Measurements from ENCODE around the gene KCNE2. TPM values are rescaled to one million over a fixed set of nuclear protein-coding genes. Genes with fewer than 3 reads are reported as not detected.

KCNE2 gene, protein sequence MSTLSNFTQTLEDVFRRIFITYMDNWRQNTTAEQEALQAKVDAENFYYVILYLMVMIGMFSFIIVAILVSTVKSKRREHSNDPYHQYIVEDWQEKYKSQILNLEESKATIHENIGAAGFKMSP
- total RNA-seq = not detected in 2 replicates

DNA sequence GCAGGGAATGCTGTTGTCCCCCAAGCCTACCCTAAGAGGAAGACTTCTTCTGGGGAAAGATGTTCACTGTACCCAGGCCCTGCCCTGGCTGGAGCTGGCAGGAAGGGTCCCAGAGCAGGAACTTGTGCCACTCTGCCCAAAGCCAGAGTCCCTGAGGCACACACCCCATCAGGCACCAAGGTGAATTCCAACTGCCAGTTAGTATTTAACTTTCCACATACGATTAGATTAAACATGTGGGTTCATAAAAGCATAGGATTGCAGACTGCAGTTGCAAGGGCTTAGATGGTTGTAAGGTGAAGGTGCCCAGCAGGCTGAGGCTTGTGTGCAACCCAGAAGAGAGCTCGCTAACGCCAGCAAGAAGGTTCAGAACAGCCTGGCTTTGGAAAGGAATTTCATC, at the start of gene KCNE2:
Gene KCNE2, plus strand, starts transcription at position 274 of the 400 bp plus-strand sequence. CDS start 6,473 bp downstream, outside the sequence.
- TF ChIP-seq, protein P1, sequence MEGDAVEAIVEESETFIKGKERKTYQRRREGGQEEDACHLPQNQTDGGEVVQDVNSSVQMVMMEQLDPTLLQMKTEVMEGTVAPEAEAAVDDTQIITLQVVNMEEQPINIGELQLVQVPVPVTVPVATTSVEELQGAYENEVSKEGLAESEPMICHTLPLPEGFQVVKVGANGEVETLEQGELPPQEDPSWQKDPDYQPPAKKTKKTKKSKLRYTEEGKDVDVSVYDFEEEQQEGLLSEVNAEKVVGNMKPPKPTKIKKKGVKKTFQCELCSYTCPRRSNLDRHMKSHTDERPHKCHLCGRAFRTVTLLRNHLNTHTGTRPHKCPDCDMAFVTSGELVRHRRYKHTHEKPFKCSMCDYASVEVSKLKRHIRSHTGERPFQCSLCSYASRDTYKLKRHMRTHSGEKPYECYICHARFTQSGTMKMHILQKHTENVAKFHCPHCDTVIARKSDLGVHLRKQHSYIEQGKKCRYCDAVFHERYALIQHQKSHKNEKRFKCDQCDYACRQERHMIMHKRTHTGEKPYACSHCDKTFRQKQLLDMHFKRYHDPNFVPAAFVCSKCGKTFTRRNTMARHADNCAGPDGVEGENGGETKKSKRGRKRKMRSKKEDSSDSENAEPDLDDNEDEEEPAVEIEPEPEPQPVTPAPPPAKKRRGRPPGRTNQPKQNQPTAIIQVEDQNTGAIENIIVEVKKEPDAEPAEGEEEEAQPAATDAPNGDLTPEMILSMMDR (IDR thresholded peaks at IDR 0.05; ENCODE audit: extremely low read depth, low read depth, low read length) = no peak
- H3K36me3 ChIP-seq (ENCODE audit: insufficient read depth, low read length) = no peaks in the 10 kb centered on the region
- H3K27ac ChIP-seq (ENCODE audit: low read depth, low read length) = no peak within 1 kb of the TSS
- H3K79me2 ChIP-seq (ENCODE audit: insufficient read depth, low read length) = no peaks in the 10 kb centered on the region
- DNase-seq (ENCODE audit: insufficient read length, low spot score, missing footprints) = no peak
- no peak within 1 kb of the TSS for H2AFZ ChIP-seq (ENCODE audit: low read length)
- H3K4me3 ChIP-seq (ENCODE audit: insufficient read depth, low read length) = no peak within 1 kb of the TSS
- H3K4me2 ChIP-seq (ENCODE audit: insufficient read depth, low read length) = no peak within 1 kb of the TSS
- H4K20me1 ChIP-seq (ENCODE audit: insufficient read depth, low read length) = no peaks in the 10 kb centered on the region
- H3K27me3 ChIP-seq (ENCODE audit: insufficient read depth, low read length) = peaks cover 21% of the 10 kb centered on the region
- no peaks in the 10 kb centered on the region for H3K9me3 ChIP-seq (ENCODE audit: low read depth, low read length)
- no peaks in the 10 kb centered on the region for H3K4me1 ChIP-seq (ENCODE audit: insufficient read depth, low read length)

DNA sequence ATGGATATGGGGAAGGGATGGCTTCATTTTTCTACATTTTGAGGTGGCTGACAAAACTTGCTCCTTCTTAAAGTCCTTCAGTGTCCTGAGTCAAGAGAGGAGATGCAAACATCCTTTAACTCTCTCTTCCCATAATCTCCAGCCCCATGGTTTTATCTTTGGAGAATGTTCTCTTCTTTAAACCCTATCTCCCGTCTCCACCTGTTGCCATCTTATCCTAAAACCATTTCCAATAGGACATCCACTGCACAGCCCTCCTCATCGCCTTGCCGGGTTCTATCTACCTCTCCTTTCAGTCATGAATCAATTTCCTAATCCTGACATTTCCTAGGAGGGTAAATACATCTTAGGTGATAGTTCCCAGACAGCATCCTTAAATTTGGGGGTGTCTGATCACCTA, 44.2 kb upstream of the KCNE2 start:
- Histone ChIP-seq H3K27ac (ENCODE audit: low read depth, low read length) (no peak overlapping the region), H3K79me2 (ENCODE audit: insufficient read depth, low read length) (no peaks in the 10 kb centered on the region), H3K9me3 (ENCODE audit: low read depth, low read length) (no peaks in the 10 kb centered on the region), H4K20me1 (ENCODE audit: insufficient read depth, low read length) (no peaks in the 10 kb centered on the region), H3K27me3 (ENCODE audit: insufficient read depth, low read length) (peaks cover 30% of the 10 kb centered on the region), H3K4me3 (ENCODE audit: insufficient read depth, low read length) (no peak overlapping the region), H3K4me2 (ENCODE audit: insufficient read depth, low read length) (no peak overlapping the region), H3K36me3 (ENCODE audit: insufficient read depth, low read length) (no peaks in the 10 kb centered on the region), H2AFZ (ENCODE audit: low read length) (no peak overlapping the region), H3K4me1 (ENCODE audit: insufficient read depth, low read length) (no peaks in the 10 kb centered on the region)
- DNase-seq (ENCODE audit: insufficient read length, low spot score, missing footprints) = no peak
- TF ChIP-seq, protein P1 (IDR thresholded peaks at IDR 0.05; ENCODE audit: extremely low read depth, low read depth, low read length) = no peak

DNA sequence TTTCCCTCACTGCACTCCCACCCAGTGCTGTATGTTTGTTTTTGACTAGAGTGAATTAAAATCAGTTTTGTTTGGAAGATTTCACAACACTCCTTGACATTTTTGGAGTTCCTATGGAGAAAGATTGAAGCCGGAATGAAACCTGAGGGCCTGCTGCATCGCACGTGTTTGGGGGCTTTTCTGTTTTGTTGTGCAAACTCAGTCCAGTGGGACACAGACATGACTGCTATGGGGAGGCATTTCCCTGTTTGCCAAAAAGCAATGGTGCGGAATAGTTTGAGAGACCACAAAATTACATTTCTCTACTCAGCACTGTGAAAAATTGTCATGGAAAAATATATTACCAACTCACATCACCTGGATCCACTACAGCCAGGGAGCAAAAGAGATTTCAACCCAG, 43.8 kb upstream of the KCNE2 start:
- no peaks in the 10 kb centered on the region for H3K36me3 ChIP-seq (ENCODE audit: insufficient read depth, low read length)
- H2AFZ ChIP-seq (ENCODE audit: low read length) = no peak overlapping the region
- TF ChIP-seq, protein P1 (IDR thresholded peaks at IDR 0.05; ENCODE audit: extremely low read depth, low read depth, low read length) = no peak
- no peak overlapping the region for H3K4me3 ChIP-seq (ENCODE audit: insufficient read depth, low read length)
- no peak overlapping the region for H3K4me2 ChIP-seq (ENCODE audit: insufficient read depth, low read length)
- no peaks in the 10 kb centered on the region for H3K9me3 ChIP-seq (ENCODE audit: low read depth, low read length)
- no peak overlapping the region for H3K27ac ChIP-seq (ENCODE audit: low read depth, low read length)
- no peaks in the 10 kb centered on the region for H3K4me1 ChIP-seq (ENCODE audit: insufficient read depth, low read length)
- peaks cover 30% of the 10 kb centered on the region for H3K27me3 ChIP-seq (ENCODE audit: insufficient read depth, low read length)
- H4K20me1 ChIP-seq (ENCODE audit: insufficient read depth, low read length) = no peaks in the 10 kb centered on the region
- no peaks in the 10 kb centered on the region for H3K79me2 ChIP-seq (ENCODE audit: insufficient read depth, low read length)
- DNase-seq (ENCODE audit: insufficient read length, low spot score, missing footprints) = no peak

DNA sequence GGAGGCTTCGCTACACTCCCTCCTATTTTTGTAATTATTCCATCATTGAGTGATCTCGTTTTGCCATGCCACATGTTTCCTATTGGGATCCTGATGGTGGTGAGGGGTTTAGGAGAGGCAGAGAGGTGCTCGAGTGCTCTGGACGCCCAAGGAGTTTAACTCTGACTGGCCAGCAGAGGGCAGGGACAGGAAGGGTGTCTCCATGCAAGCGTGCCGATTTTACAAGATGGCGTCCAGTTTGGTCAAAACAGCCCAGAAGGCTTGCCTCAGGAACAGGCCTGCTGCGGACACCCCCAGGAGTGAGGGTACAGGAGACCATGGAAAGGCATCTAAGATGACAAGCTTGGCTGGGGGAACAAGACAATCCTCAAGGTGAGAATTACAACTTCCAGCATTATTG, 33.8 kb upstream of the KCNE2 start:
- Histone ChIP-seq H3K27ac (ENCODE audit: low read depth, low read length) (no peak overlapping the region), H3K79me2 (ENCODE audit: insufficient read depth, low read length) (no peaks in the 10 kb centered on the region), H3K9me3 (ENCODE audit: low read depth, low read length) (no peaks in the 10 kb centered on the region), H3K36me3 (ENCODE audit: insufficient read depth, low read length) (no peaks in the 10 kb centered on the region), H3K4me1 (ENCODE audit: insufficient read depth, low read length) (peaks cover 13% of the 10 kb centered on the region), H2AFZ (ENCODE audit: low read length) (no peak overlapping the region), H3K4me3 (ENCODE audit: insufficient read depth, low read length) (no peak overlapping the region), H3K27me3 (ENCODE audit: insufficient read depth, low read length) (peaks cover 9% of the 10 kb centered on the region), H4K20me1 (ENCODE audit: insufficient read depth, low read length) (no peaks in the 10 kb centered on the region), H3K4me2 (ENCODE audit: insufficient read depth, low read length) (no peak overlapping the region)
- peak; percentile 3 for DNase-seq (ENCODE audit: insufficient read length, low spot score, missing footprints)
- TF ChIP-seq, protein P1 (IDR thresholded peaks at IDR 0.05; ENCODE audit: extremely low read depth, low read depth, low read length) = peak; percentile 5

Data from osteoblast (primary cell).